HepG2 (cell line): ENCODE data around the gene FBLN5. TPM values are rescaled to one million over a fixed set of nuclear protein-coding genes. Genes with fewer than 3 reads are reported as not detected.
A peak's percentile ranks its signal among the peaks of the same experiment; 100 is the strongest.

Experiments
- ATAC-seq: fragments of 200-7000 bp; cut with Tn5 transposase; 3 replicates; pipeline ENCODE4 v1.9.1; 2020; ENCODE audit warnings: mild to moderate bottlenecking, moderate library complexity
- BruUV-seq: library from RNA; stranded (reverse); fragments of 400-500 nt; replicated peaks from 2 replicates; lab custom pipeline; 2021; lab: Mats Ljungman, UMichigan
- CTCF ChIA-PET: fragments of 300-600 bp; formaldehyde crosslinking; extraction: SDS; loops from one replicate; lab custom pipeline; 2021; ENCODE audit warnings: low total read pairs, inconsistent platforms, low intra/inter-chr PET ratio; lab: Yijun Ruan, JAX
- POLR2A ChIA-PET: fragments of 350-600 bp; sonication (Branson Sonifier 250); formaldehyde crosslinking; loops from one replicate; lab custom pipeline; 2020; ENCODE audit warnings: antibody characterized with exemption, inconsistent platforms; lab: Yijun Ruan, JAX
- DNase-seq: peaks from one replicate; pipeline ENCODE4 v3.0.0-alpha.2; 2015; ENCODE audit warnings: low spot score
- FAIRE-seq: peaks from 3 replicates; lab custom pipeline; 2011; peaks lifted over from hg19 to GRCh38; lab: Jason Lieb, UNC
- H2AFZ ChIP-seq: one replicate; pipeline ENCODE4 v1.6.1; 2011; ENCODE audit warnings: low read length, inconsistent platforms
- H3K27ac ChIP-seq: fragments of 300-600 bp; 3 replicates; pipeline ENCODE4 v1.8.0; 2011; ENCODE audit warnings: mixed run types, mild to moderate bottlenecking, mixed read lengths, low read length, inconsistent platforms; ENCODE audit not compliant: insufficient read depth; ENCODE audit errors: extremely low read length
- H3K27me3 ChIP-seq, 2 experiments: fragments of 200-600 bp in 1 of 2; 2 replicates in 1 of 2; 3 replicates in 1 of 2; pipeline versions ENCODE4 v1.6.0 to v1.8.0; 2011; ENCODE audit warnings: low read length in 2 of 2, mild to moderate bottlenecking in 2 of 2, moderate library complexity in 2 of 2, inconsistent platforms in 1 of 2; ENCODE audit not compliant: insufficient read depth in 2 of 2, control insufficient read depth in 1 of 2
- H3K36me3 ChIP-seq, 2 experiments: fragments of 200-600 bp in 1 of 2; replicated peaks in 1 of 2; 2 replicates in 1 of 2; 3 replicates in 1 of 2; pipeline versions ENCODE4 v1.5.1 to v1.8.0; 2011; ENCODE audit warnings: low read length in 2 of 2, inconsistent platforms in 1 of 2; ENCODE audit not compliant: insufficient read depth in 2 of 2, control insufficient read depth in 1 of 2
- H3K4me1 ChIP-seq: 2 replicates; pipeline ENCODE4 v1.5.1; 2012; ENCODE audit warnings: low read length, inconsistent platforms; ENCODE audit not compliant: insufficient read depth
- H3K4me2 ChIP-seq: 2 replicates; pipeline ENCODE4 v1.6.0; 2011; ENCODE audit warnings: low read depth, low read length, inconsistent platforms
- H3K4me3 ChIP-seq, 3 experiments: fragments of 200-600 bp in 1 of 3; sonication (generic), shearing (Covaris generic) in 1 of 3; replicated peaks in 1 of 3; 2 replicates each; pipeline ENCODE4 v1.5.1; 2011 to 2016; ENCODE audit warnings: low read length in 3 of 3, inconsistent platforms in 2 of 3, low read depth in 2 of 3, mild to moderate bottlenecking in 2 of 3, control low read depth in 1 of 3, mixed read lengths in 1 of 3; ENCODE audit not compliant: insufficient read depth in 1 of 3
- H3K79me2 ChIP-seq: one replicate; pipeline ENCODE4 v1.6.1; 2011; ENCODE audit warnings: low read length, inconsistent platforms; ENCODE audit not compliant: insufficient read depth
- H3K9ac ChIP-seq: 2 replicates; pipeline ENCODE4 v1.6.0; 2011; ENCODE audit warnings: mild to moderate bottlenecking, low read depth, low read length, inconsistent platforms; ENCODE audit not compliant: insufficient read depth
- H3K9me3 ChIP-seq: 2 replicates; pipeline ENCODE4 v1.5.1; 2012; ENCODE audit warnings: mild to moderate bottlenecking, low read length
- H4K20me1 ChIP-seq: 2 replicates; pipeline ENCODE4 v1.6.0; 2011; ENCODE audit warnings: inconsistent platforms, mild to moderate bottlenecking, low read length, moderate library complexity; ENCODE audit not compliant: insufficient read depth
- ASH2L ChIP-seq: fragments of 300-600, 200-600 bp; sonication (generic); IDR thresholded peaks from 2 replicates; pipeline ENCODE4 v1.7.0; 2017; ENCODE audit warnings: low read depth, mild to moderate bottlenecking, moderate library complexity, mixed read lengths, low read length; ENCODE audit not compliant: insufficient read length
- BHLHE40 ChIP-seq: IDR thresholded peaks from 2 replicates; pipeline ENCODE4 v1.6.1; 2011; ENCODE audit warnings: low read length, improper control_type of control experiment
- CHCHD3 ChIP-seq: sonication (generic); formaldehyde crosslinking; IDR thresholded peaks from 2 replicates; pipeline ENCODE4 v1.8.0; 2022; ENCODE audit warnings: mild to moderate bottlenecking, missing genetic modification reagents, moderate library complexity
- EP300 ChIP-seq, 3 experiments: sonication (generic) in 1 of 3; formaldehyde crosslinking in 1 of 3; IDR thresholded peaks; 2 replicates each; pipeline versions ENCODE4 v1.5.1 to v1.6.1; 2011 to 2020; ENCODE audit warnings: low read depth in 2 of 3, low read length in 2 of 3, borderline replicate concordance in 1 of 3, improper control_type of control experiment in 1 of 3, mild to moderate bottlenecking in 1 of 3, missing genetic modification reagents in 1 of 3, moderate library complexity in 1 of 3
- HDAC6 ChIP-seq: fragments of 200-600 bp; sonication (generic); IDR thresholded peaks from 2 replicates; pipeline ENCODE4 v1.7.0; 2017; ENCODE audit warnings: mild to moderate bottlenecking, antibody characterized with exemption, low read length, low read depth
- KMT2A ChIP-seq: sonication (generic); formaldehyde crosslinking; IDR thresholded peaks from 2 replicates; pipeline ENCODE4 v1.4.0; 2020; ENCODE audit warnings: missing genetic modification reagents
- SAP130 ChIP-seq: IDR thresholded peaks from 2 replicates; pipeline ENCODE4 v1.6.1; 2016; ENCODE audit warnings: low read depth
- ZNF556 ChIP-seq: sonication (generic); formaldehyde crosslinking; IDR thresholded peaks from 2 replicates; pipeline ENCODE4 v1.4.0; 2020; ENCODE audit warnings: mild to moderate bottlenecking, missing genetic modification reagents, borderline replicate concordance
- ZNF652 ChIP-seq: IDR thresholded peaks from 2 replicates; pipeline ENCODE4 v1.6.1; 2016; ENCODE audit warnings: low read depth, borderline replicate concordance
- ZNF709 ChIP-seq: sonication (generic); formaldehyde crosslinking; IDR thresholded peaks from 2 replicates; pipeline ENCODE4 v1.5.0; 2020; ENCODE audit warnings: mild to moderate bottlenecking, missing genetic modification reagents
- ZNF777 ChIP-seq: sonication (generic); formaldehyde crosslinking; IDR thresholded peaks from 2 replicates; pipeline ENCODE4 v1.4.0; 2020; ENCODE audit warnings: missing genetic modification reagents
- WGBS: methylation state at CpG from one replicate; pipeline ENCODE4 v1.1.6; 2017; ENCODE audit warnings: low lambda C conversion rate; 5-methylcytosine and 5-hydroxymethylcytosine counted together
- in situ Hi-C: cut with HindIII; loops from 2 replicates; pipeline ENCODE4 v1.10.0; 2017; ENCODE audit warnings: low pct_unique_long_range_greater_than_20kb; ENCODE audit not compliant: extremely low pct_ligation_motif_present
- intact Hi-C: fragments of 100-400 bp; cut with micrococcal nuclease; formaldehyde crosslinking; loops from one replicate; pipeline ENCODE4 v1.10.0; 2022; ENCODE audit not compliant: unreplicated experiment
- polyA plus RNA-seq, 8 experiments: library from polyadenylated mRNA; depleted of rRNA in 3 of 8; stranded (reverse) in 7 of 8; unstranded in 1 of 8; fragments of >200 nt; fragmentation: Illumina TruSeq in 4 of 8; extraction: Trizol in 4 of 8; gene quantifications; 2 replicates each; pipeline versions ENCODE4 v1.2.1 to v1.2.3, GENCODE V29; 2011 to 2016; ENCODE audit warnings: low read depth in 4 of 8, missing spikeins in 1 of 8, mixed read lengths in 1 of 8; ENCODE audit not compliant: insufficient read depth in 1 of 8
- total RNA-seq, 5 experiments: library from RNA; depleted of rRNA; stranded (reverse); fragments of >200 nt; fragmentation: Illumina TruSeq; extraction: Trizol; gene quantifications; 2 replicates each; pipeline ENCODE4 v1.2.3, GENCODE V29; 2016; ENCODE audit warnings: low read depth in 1 of 5
- TF ChIP-seq, protein P1 (sequence below): sonication (generic); formaldehyde crosslinking; IDR thresholded peaks from 2 replicates; pipeline ENCODE4 v1.4.0; 2020; ENCODE audit warnings: missing genetic modification reagents
- TF ChIP-seq, protein P2 (sequence below): IDR thresholded peaks from 2 replicates; pipeline ENCODE4 v1.4.0; 2020; ENCODE audit warnings: mild to moderate bottlenecking, missing genetic modification reagents
- TF ChIP-seq, protein P3 (sequence below): sonication (generic); formaldehyde crosslinking; IDR thresholded peaks from 2 replicates; pipeline ENCODE4 v1.5.1; 2020; ENCODE audit warnings: mild to moderate bottlenecking, moderate library complexity, missing genetic modification reagents

The FBLN5 gene
- total and polyA plus RNA-seq, 2 of the 13 experiments (the other 11 are each of a cell fraction or from before 2014, with no cell fraction given) = 0.38 to 0.77 TPM

DNA sequence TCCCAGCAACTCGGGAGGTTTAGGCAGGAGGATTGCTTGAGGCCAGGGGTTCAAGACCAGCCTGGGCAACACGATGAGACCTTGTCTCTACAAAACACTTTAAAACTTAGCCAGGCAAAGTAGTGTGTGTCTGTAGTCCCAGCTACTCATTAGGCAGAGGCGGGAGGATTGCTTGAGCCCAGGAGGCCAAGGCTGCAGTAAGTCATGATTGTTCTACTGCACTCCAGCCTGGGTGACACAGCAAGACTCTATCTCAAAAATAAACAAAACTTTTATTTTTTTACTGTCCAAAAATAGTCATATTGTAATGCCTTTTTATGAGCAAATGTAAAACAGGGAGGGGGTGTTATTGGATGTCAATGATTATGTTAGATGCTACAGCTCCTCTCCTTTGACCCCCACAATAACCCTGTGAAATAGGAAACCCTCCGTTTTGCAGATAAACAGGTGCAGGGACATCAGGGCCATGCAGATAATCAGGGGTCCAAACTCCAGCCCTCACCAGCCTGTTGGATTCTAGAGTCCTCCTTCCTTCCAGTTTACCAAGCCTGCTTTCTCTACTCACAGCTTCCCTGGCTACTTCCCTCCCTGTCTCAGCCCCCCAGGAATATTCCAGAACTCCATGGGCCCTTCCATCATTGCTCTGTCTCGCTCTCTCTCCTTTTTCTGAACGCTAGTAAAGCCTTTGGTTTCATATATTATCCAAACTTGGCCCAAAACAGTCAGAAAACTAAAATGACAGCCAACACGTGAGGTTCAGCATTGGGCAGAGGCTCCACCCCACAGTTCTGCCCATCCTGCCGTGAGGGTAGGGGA lies 5.9 kb upstream of the FBLN5 start:
- peak overlapping the region; percentile 81 for H3K27ac ChIP-seq
- no peaks in the 10 kb centered on the region for H4K20me1 ChIP-seq
- FAIRE-seq = no peak
- peak; percentile 72 for ATAC-seq
- H3K36me3 ChIP-seq = no peaks in the 10 kb centered on the region
- in situ Hi-C loops (no loop called here), intact Hi-C loops (no loop called here)
- BruUV-seq = no TSS peak
- POLR2A ChIA-PET = no interaction called here
- H3K9ac ChIP-seq = 0 out of 2 replicates have a peak overlapping the region, but pooled peaks have one; percentile 37
- peaks cover 46% of the 10 kb centered on the region for H3K4me1 ChIP-seq
- no peak overlapping the region for H2AFZ ChIP-seq
- WGBS = 33% methylated on average over 8 of the region's 8 CpGs
- 0 out of 6 replicates have a peak overlapping the region, but pooled peaks of 1 of the 3 experiments have one; percentile 12 for H3K4me3 ChIP-seq
- H3K9me3 ChIP-seq = no peaks in the 10 kb centered on the region
- H3K79me2 ChIP-seq = no peaks in the 10 kb centered on the region
- DNase-seq = peak; percentile 27
- CTCF ChIA-PET = no interaction called here
- peak overlapping the region; percentile 61 for H3K4me2 ChIP-seq
- 0 out of 5 replicates have a peak, but pooled peaks cover 0 to under 1% of the 10 kb centered on the region in 2 experiments for H3K27me3 ChIP-seq
- TF ChIP-seq, protein P1, sequence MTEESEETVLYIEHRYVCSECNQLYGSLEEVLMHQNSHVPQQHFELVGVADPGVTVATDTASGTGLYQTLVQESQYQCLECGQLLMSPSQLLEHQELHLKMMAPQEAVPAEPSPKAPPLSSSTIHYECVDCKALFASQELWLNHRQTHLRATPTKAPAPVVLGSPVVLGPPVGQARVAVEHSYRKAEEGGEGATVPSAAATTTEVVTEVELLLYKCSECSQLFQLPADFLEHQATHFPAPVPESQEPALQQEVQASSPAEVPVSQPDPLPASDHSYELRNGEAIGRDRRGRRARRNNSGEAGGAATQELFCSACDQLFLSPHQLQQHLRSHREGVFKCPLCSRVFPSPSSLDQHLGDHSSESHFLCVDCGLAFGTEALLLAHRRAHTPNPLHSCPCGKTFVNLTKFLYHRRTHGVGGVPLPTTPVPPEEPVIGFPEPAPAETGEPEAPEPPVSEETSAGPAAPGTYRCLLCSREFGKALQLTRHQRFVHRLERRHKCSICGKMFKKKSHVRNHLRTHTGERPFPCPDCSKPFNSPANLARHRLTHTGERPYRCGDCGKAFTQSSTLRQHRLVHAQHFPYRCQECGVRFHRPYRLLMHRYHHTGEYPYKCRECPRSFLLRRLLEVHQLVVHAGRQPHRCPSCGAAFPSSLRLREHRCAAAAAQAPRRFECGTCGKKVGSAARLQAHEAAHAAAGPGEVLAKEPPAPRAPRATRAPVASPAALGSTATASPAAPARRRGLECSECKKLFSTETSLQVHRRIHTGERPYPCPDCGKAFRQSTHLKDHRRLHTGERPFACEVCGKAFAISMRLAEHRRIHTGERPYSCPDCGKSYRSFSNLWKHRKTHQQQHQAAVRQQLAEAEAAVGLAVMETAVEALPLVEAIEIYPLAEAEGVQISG (CRISPR knock-in tag) = peak; percentile 28; the same call in 1 of the 2 replicates
- TF ChIP-seq HDAC6 = no peak
- TF ChIP-seq, protein P2, sequence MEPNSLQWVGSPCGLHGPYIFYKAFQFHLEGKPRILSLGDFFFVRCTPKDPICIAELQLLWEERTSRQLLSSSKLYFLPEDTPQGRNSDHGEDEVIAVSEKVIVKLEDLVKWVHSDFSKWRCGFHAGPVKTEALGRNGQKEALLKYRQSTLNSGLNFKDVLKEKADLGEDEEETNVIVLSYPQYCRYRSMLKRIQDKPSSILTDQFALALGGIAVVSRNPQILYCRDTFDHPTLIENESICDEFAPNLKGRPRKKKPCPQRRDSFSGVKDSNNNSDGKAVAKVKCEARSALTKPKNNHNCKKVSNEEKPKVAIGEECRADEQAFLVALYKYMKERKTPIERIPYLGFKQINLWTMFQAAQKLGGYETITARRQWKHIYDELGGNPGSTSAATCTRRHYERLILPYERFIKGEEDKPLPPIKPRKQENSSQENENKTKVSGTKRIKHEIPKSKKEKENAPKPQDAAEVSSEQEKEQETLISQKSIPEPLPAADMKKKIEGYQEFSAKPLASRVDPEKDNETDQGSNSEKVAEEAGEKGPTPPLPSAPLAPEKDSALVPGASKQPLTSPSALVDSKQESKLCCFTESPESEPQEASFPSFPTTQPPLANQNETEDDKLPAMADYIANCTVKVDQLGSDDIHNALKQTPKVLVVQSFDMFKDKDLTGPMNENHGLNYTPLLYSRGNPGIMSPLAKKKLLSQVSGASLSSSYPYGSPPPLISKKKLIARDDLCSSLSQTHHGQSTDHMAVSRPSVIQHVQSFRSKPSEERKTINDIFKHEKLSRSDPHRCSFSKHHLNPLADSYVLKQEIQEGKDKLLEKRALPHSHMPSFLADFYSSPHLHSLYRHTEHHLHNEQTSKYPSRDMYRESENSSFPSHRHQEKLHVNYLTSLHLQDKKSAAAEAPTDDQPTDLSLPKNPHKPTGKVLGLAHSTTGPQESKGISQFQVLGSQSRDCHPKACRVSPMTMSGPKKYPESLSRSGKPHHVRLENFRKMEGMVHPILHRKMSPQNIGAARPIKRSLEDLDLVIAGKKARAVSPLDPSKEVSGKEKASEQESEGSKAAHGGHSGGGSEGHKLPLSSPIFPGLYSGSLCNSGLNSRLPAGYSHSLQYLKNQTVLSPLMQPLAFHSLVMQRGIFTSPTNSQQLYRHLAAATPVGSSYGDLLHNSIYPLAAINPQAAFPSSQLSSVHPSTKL (CRISPR knock-in tag) = peak; percentile 27; the same call in 1 of the 2 replicates
- TF ChIP-seq ZNF652 (CRISPR knock-in tag) = no peak
- peak; percentile 56 for TF ChIP-seq ASH2L
- TF ChIP-seq ZNF556 (CRISPR knock-in tag) = no peak
- TF ChIP-seq KMT2A (CRISPR knock-in tag) = no peak
- 0 out of 2 replicates have a peak, but pooled peaks have one; percentile 11 for TF ChIP-seq SAP130 (CRISPR knock-in tag)
- TF ChIP-seq, protein P3, sequence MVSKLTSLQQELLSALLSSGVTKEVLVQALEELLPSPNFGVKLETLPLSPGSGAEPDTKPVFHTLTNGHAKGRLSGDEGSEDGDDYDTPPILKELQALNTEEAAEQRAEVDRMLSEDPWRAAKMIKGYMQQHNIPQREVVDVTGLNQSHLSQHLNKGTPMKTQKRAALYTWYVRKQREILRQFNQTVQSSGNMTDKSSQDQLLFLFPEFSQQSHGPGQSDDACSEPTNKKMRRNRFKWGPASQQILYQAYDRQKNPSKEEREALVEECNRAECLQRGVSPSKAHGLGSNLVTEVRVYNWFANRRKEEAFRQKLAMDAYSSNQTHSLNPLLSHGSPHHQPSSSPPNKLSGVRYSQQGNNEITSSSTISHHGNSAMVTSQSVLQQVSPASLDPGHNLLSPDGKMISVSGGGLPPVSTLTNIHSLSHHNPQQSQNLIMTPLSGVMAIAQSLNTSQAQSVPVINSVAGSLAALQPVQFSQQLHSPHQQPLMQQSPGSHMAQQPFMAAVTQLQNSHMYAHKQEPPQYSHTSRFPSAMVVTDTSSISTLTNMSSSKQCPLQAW = 0 out of 2 replicates have a peak, but pooled peaks have one; percentile 49
- TF ChIP-seq ZNF777 (CRISPR knock-in tag) = no peak
- TF ChIP-seq EP300 (IDR thresholded peaks at IDR 0.05; ENCODE audit: low read depth in 2 of 2, low read length in 2 of 2) = peak in 1 of 2 experiments; percentile 40; a peak in 1 of 4 replicates
- no peak for TF ChIP-seq EP300 (CRISPR knock-in tag; IDR thresholded peaks at IDR 0.05; ENCODE audit: borderline replicate concordance)
- TF ChIP-seq ZNF709 (CRISPR knock-in tag) = peak; percentile 59; the same call in 1 of the 2 replicates
- TF ChIP-seq BHLHE40 = no peak
- TF ChIP-seq CHCHD3 (CRISPR knock-in tag) = no peak
